ENCODE results near the gene COQ10A. TPM values are rescaled to one million over a fixed set of nuclear protein-coding genes. Genes with fewer than 3 reads are reported as not detected.
"Not testable (repeated sequence)": the region's sequence is repeated elsewhere in the genome, so short reads cannot be mapped to it uniquely, and the experiment has no call there.

Gene COQ10A
- total RNA-seq, 2 experiments from 2014 or later: 3.5 to 6.1 TPM

- DNase-seq: no peak
- intact Hi-C loops (cut with micrococcal nuclease): no loop called here
- H3K4me3 Mint-ChIP-seq: no peak overlapping the region
- peaks cover 20% of the 10 kb centered on the region for H3K4me1 Mint-ChIP-seq (ENCODE audit: low read depth)
- no peaks in the 10 kb centered on the region for H3K36me3 Mint-ChIP-seq (ENCODE audit: low read depth)
- no peaks in the 10 kb centered on the region for H3K9me3 Mint-ChIP-seq
- CTCF ChIA-PET: interaction anchor here (0.7 kb wide), 1 partner anchor 240 kb away, joined by 3 read pairs; no protein-coding TSS in a partner anchor
- no peaks in the 10 kb centered on the region for H3K27me3 Mint-ChIP-seq (ENCODE audit: low read depth)
- no peak overlapping the region for H3K27ac Mint-ChIP-seq
These were observed 5.1 kb upstream of the COQ10A start for GRCh38 chr12:56261503-56262232.

GRCh38 chr12:56262955-56263354 lies 3.8 kb upstream of the COQ10A start:
- H3K27me3 Mint-ChIP-seq (ENCODE audit: low read depth); H3K36me3 Mint-ChIP-seq (ENCODE audit: low read depth); intact Hi-C loops (cut with micrococcal nuclease); H3K4me3 Mint-ChIP-seq; H3K27ac Mint-ChIP-seq; H3K9me3 Mint-ChIP-seq: not testable (repeated sequence)
- CTCF ChIA-PET: interaction anchor here (0.6 to 1.3 kb wide), 3 partner anchors 98 to 486 kb away, joined by 3 to 4 read pairs (median 3); partner anchors contain the start of gene ESYT1
- DNase-seq: peak; percentile 42
- peaks cover 21% of the 10 kb centered on the region for H3K4me1 Mint-ChIP-seq (ENCODE audit: low read depth)

GRCh38 chr12:56266068-56266692 lies 562 bp upstream of the COQ10A start:
- peak overlapping the region; percentile 89 for H3K4me3 Mint-ChIP-seq
- intact Hi-C loops (cut with micrococcal nuclease): loop anchor here (1.0 to 2.0 kb wide), 3 partner anchors 8 to 198 kb away; partner anchors contain the start of gene ANKRD52
- not testable (repeated sequence) for H3K27me3 Mint-ChIP-seq (ENCODE audit: low read depth)

GRCh38 chr12:56267443-56268071 lies 815 bp downstream of the COQ10A start:
- Mint-ChIP-seq H3K9me3 (no peaks in the 10 kb centered on the region), H3K4me1 (ENCODE audit: low read depth) (peaks cover 16% of the 10 kb centered on the region), H3K36me3 (ENCODE audit: low read depth) (peaks cover 5% of the 10 kb centered on the region), H3K4me3 (peak overlapping the region; percentile 89), H3K27me3 (ENCODE audit: low read depth) (no peaks in the 10 kb centered on the region), H3K27ac (no peak overlapping the region)
- DNase-seq: no peak
- CTCF ChIA-PET: interaction anchor here (1.4 to 4.5 kb wide), 7 partner anchors 8 to 197 kb away, joined by 3 to 22 read pairs (median 5); partner anchors contain the start of genes ANKRD52 and SMARCC2
- intact Hi-C loops (cut with micrococcal nuclease): loop anchor here (1.0 to 2.0 kb wide), 2 partner anchors 75 to 201 kb away; partner anchors contain the start of gene SPRYD4

More at GRCh38 chr12:56266068-56266692, 562 bp upstream of the COQ10A start:
- Mint-ChIP-seq H3K4me1 (ENCODE audit: low read depth) (peaks cover 16% of the 10 kb centered on the region), H3K27ac (peak overlapping the region; percentile 81)
- not testable (repeated sequence) for H3K9me3 Mint-ChIP-seq; H3K36me3 Mint-ChIP-seq (ENCODE audit: low read depth); DNase-seq
- CTCF ChIA-PET: interaction anchor here (0.6 to 4.5 kb wide), 13 partner anchors 8 to 198 kb away, joined by 3 to 22 read pairs (median 4); partner anchors contain the start of genes ANKRD52, RNF41 and SMARCC2

GRCh38 chr12:56271031-56271430 lies 4.3 kb downstream of the COQ10A start:
- Mint-ChIP-seq H3K27ac (no peak overlapping the region), H3K4me1 (ENCODE audit: low read depth) (peaks cover 14% of the 10 kb centered on the region), H3K36me3 (ENCODE audit: low read depth) (peaks cover 20% of the 10 kb centered on the region), H3K27me3 (ENCODE audit: low read depth) (no peaks in the 10 kb centered on the region), H3K4me3 (no peak overlapping the region), H3K9me3 (no peaks in the 10 kb centered on the region)
- CTCF ChIA-PET: interaction anchor here (0.9 kb wide), 1 partner anchor 13 kb away, joined by 4 read pairs; no protein-coding TSS in a partner anchor
- DNase-seq: no peak
- intact Hi-C loops (cut with micrococcal nuclease): no loop called here

GRCh38 chr12:56272468-56272867 lies 5.7 kb downstream of the COQ10A start:
- CTCF ChIA-PET: interaction anchor here (0.6 to 0.7 kb wide), 2 partner anchors 38 to 149 kb away, joined by 3 read pairs; no protein-coding TSS in a partner anchor
- H3K4me3 Mint-ChIP-seq; H3K4me1 Mint-ChIP-seq (ENCODE audit: low read depth); intact Hi-C loops (cut with micrococcal nuclease); H3K27ac Mint-ChIP-seq; H3K9me3 Mint-ChIP-seq; H3K27me3 Mint-ChIP-seq (ENCODE audit: low read depth); DNase-seq: not testable (repeated sequence)
- H3K36me3 Mint-ChIP-seq (ENCODE audit: low read depth): peaks cover 22% of the 10 kb centered on the region

GRCh38 chr12:56274299-56274698 lies 7.6 kb downstream of the COQ10A start:
- intact Hi-C loops (cut with micrococcal nuclease): no loop called here
- H3K9me3 Mint-ChIP-seq: no peaks in the 10 kb centered on the region
- H3K27me3 Mint-ChIP-seq (ENCODE audit: low read depth): no peaks in the 10 kb centered on the region
- no peak overlapping the region for H3K27ac Mint-ChIP-seq
- H3K36me3 Mint-ChIP-seq (ENCODE audit: low read depth): peaks cover 26% of the 10 kb centered on the region
- CTCF ChIA-PET: interaction anchor here (0.7 kb wide), 1 partner anchor 42 kb away, joined by 4 read pairs; the partner anchor contains the start of gene CNPY2
- H3K4me1 Mint-ChIP-seq (ENCODE audit: low read depth): no peaks in the 10 kb centered on the region
- no peak for DNase-seq
- H3K4me3 Mint-ChIP-seq: no peak overlapping the region

GRCh38 chr12:56278905-56279304 lies 12.2 kb downstream of the COQ10A start:
- Mint-ChIP-seq H3K27me3 (ENCODE audit: low read depth) (no peaks in the 10 kb centered on the region), H3K9me3 (no peaks in the 10 kb centered on the region), H3K27ac (no peak overlapping the region), H3K4me3 (no peak overlapping the region), H3K36me3 (ENCODE audit: low read depth) (peaks cover 36% of the 10 kb centered on the region), H3K4me1 (ENCODE audit: low read depth) (peaks cover 2% of the 10 kb centered on the region)
- CTCF ChIA-PET: interaction anchor here (1.0 to 1.1 kb wide), 2 partner anchors 37 to 103 kb away, joined by 3 read pairs; no protein-coding TSS in a partner anchor
- intact Hi-C loops (cut with micrococcal nuclease): no loop called here
- DNase-seq: no peak

- H3K4me1 Mint-ChIP-seq (ENCODE audit: low read depth): peaks cover 2% of the 10 kb centered on the region
- intact Hi-C loops (cut with micrococcal nuclease): no loop called here
- no peak for DNase-seq
- CTCF ChIA-PET: no interaction called here
- H3K4me3 Mint-ChIP-seq: no peak overlapping the region
- H3K9me3 Mint-ChIP-seq: no peaks in the 10 kb centered on the region
- H3K27ac Mint-ChIP-seq: peak overlapping the region; percentile 11
- H3K36me3 Mint-ChIP-seq (ENCODE audit: low read depth): peaks cover 30% of the 10 kb centered on the region
- no peaks in the 10 kb centered on the region for H3K27me3 Mint-ChIP-seq (ENCODE audit: low read depth)
These were observed 14.1 kb downstream of the COQ10A start for GRCh38 chr12:56280849-56281248.

GRCh38 chr12:56282030-56282429 lies 15.3 kb downstream of the COQ10A start:
- Mint-ChIP-seq H3K4me3 (no peak overlapping the region), H3K36me3 (ENCODE audit: low read depth) (peaks cover 28% of the 10 kb centered on the region), H3K9me3 (no peaks in the 10 kb centered on the region), H3K27ac (peak overlapping the region; percentile 2), H3K4me1 (ENCODE audit: low read depth) (peaks cover 2% of the 10 kb centered on the region), H3K27me3 (ENCODE audit: low read depth) (no peaks in the 10 kb centered on the region)
- intact Hi-C loops (cut with micrococcal nuclease): no loop called here
- CTCF ChIA-PET: no interaction called here
- DNase-seq: no peak

GRCh38 chr12:56282579-56282978 lies 15.8 kb downstream of the COQ10A start:
- CTCF ChIA-PET: no interaction called here
- Mint-ChIP-seq H3K27me3 (ENCODE audit: low read depth) (no peaks in the 10 kb centered on the region), H3K36me3 (ENCODE audit: low read depth) (peaks cover 28% of the 10 kb centered on the region), H3K9me3 (no peaks in the 10 kb centered on the region), H3K4me1 (ENCODE audit: low read depth) (peaks cover 2% of the 10 kb centered on the region), H3K27ac (peak overlapping the region; percentile 2), H3K4me3 (no peak overlapping the region)
- DNase-seq: no peak
- intact Hi-C loops (cut with micrococcal nuclease): no loop called here

- H3K27ac Mint-ChIP-seq; H3K4me1 Mint-ChIP-seq (ENCODE audit: low read depth); DNase-seq; H3K4me3 Mint-ChIP-seq; H3K9me3 Mint-ChIP-seq; H3K27me3 Mint-ChIP-seq (ENCODE audit: low read depth); intact Hi-C loops (cut with micrococcal nuclease): not testable (repeated sequence)
- H3K36me3 Mint-ChIP-seq (ENCODE audit: low read depth): peaks cover 24% of the 10 kb centered on the region
- CTCF ChIA-PET: interaction anchor here (0.6 to 1.0 kb wide), 3 partner anchors 13 to 115 kb away, joined by 3 to 4 read pairs (median 4); no protein-coding TSS in a partner anchor
These were observed 17.5 kb downstream of the COQ10A start for GRCh38 chr12:56284263-56284662.

Measured in activated naive CD4-positive, alpha-beta T cell treated with anti-CD3 and anti-CD28 coated beads for 36 hours (primary cell).